ENCODE measurements around the gene ZNF366. TPM values are rescaled to one million over a fixed set of nuclear protein-coding genes. Genes with fewer than 3 reads are reported as not detected.

Gene ZNF366
- total RNA-seq, 1 donor, result not detected

DNA sequence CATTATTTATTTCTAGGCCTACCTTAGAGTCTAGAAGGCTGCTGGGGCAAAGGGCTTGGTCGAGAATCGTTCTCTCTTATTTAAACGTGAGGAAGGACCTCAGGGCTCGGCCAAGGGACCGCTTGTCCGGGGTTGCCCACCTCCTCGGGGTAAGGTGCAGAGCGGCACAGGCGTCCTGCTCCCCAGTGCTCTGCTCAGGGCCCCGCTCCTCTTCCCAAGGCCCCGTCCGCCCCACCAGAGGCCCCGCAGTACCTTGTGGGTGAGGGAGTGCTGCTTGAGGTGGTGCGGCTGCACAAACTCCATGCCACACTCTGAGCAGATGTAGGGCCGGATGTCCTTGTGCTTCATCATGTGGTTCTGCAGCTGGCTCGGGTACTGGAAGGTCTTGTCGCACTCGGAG is 47.3 kb downstream of the ZNF366 start:
- TF ChIP-seq CTCF (IDR thresholded peaks at IDR 0.05; ENCODE audit: insufficient read depth, low read length), result no peak
- DNase-seq (ENCODE audit: low read depth), result no peak
- no peak overlapping the region for H3K4me3 ChIP-seq (ENCODE audit: low read depth, low read length)

GRCh38 chr5:72459089-72459661 is 48.0 kb downstream of the ZNF366 start:
- TF ChIP-seq CTCF (IDR thresholded peaks at IDR 0.05; ENCODE audit: insufficient read depth, low read length), result no peak
- no peak overlapping the region for H3K4me3 ChIP-seq (ENCODE audit: low read depth, low read length)
- DNase-seq (ENCODE audit: low read depth), result peak; percentile 49

GRCh38 chr5:72458407-72458806 is 48.8 kb downstream of the ZNF366 start:
- H3K4me3 ChIP-seq (ENCODE audit: low read depth, low read length), result no peak overlapping the region
- TF ChIP-seq CTCF (IDR thresholded peaks at IDR 0.05; ENCODE audit: insufficient read depth, low read length), result no peak
- no peak for DNase-seq (ENCODE audit: low read depth)

DNA sequence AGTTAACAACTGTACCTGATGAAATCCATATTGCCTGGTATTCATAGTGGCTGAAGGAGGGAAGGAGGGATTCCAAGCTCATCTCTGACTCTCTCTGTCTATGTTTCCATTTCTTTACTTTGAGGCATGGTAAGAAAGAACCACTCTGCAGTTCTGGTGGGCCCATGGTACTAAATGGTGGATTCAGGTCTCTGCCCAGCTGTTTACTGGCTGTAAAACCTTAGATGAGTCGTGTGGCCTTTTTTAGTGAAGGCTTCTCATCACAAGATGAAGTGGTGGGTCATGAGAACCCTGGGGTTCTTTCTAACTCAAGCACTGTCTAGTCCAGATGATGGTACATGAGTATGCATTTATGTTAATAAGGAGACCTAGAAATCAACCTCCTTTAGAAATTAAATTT is 49.7 kb downstream of the ZNF366 start:
- TF ChIP-seq CTCF (IDR thresholded peaks at IDR 0.05; ENCODE audit: insufficient read depth, low read length), result no peak
- DNase-seq (ENCODE audit: low read depth), result no peak
- no peak overlapping the region for H3K4me3 ChIP-seq (ENCODE audit: low read depth, low read length)

DNA sequence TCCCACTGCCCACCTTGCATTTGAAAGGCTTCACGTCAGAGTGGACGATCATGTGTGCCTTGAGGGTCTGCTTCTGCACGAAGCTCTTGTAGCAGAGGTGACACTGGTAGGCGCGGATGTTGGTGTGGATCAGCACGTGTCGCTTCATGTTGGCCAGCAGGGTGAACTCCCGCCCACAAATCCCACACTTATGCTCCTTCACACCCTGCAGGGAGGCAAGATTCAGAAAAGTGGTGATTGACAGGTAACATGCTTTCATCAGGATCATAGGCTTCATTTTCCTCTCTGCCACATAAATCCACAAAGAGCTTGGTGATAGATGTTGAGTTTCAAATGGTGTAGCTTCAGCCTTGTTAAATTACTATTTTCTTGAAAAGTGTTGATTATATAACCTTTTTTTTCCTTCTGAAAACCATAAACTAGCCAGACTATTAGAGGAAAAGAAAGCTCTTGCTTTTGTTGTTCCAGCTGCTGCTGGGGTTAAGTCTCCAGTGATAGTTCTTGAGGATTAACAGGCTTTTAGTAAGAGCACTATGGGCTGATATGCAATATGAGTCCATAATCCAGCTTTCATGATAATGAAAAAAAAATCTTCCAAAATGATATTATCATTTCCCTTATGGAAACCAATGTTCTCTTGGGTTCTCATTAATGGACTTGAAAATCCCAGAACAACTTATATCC is 50.7 kb downstream of the ZNF366 start:
- DNase-seq (ENCODE audit: low read depth), result no peak
- no peak overlapping the region for H3K4me3 ChIP-seq (ENCODE audit: low read depth, low read length)
- no peak for TF ChIP-seq CTCF (IDR thresholded peaks at IDR 0.05; ENCODE audit: insufficient read depth, low read length)

- no peak overlapping the region for H3K4me3 ChIP-seq (ENCODE audit: low read depth, low read length)
- no peak for DNase-seq (ENCODE audit: low read depth)
- no peak for TF ChIP-seq CTCF (IDR thresholded peaks at IDR 0.05; ENCODE audit: insufficient read depth, low read length)
Measured at GRCh38 chr5:72455476-72455875, 51.7 kb downstream of the ZNF366 start.

DNA sequence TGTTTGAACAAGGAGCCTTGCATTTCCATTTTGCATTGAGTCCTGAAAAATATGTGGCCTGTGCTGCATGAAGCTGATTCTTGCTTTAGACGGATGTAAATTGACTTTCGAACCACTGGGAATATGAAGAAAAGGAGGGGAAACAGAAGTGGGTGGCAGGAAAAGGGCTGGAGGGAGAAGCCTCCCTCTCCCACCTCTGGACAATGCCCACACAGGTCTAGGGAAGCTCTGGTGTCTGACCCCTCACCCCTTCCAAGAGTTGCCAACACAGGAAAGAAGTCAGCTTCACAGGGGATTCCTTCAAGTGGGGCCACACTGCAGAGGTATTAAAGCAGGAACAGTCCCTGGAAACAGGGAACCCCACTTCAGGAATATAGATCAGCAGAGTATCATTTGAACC is 52.2 kb downstream of the ZNF366 start:
- no peak for DNase-seq (ENCODE audit: low read depth)
- no peak overlapping the region for H3K4me3 ChIP-seq (ENCODE audit: low read depth, low read length)
- TF ChIP-seq CTCF (IDR thresholded peaks at IDR 0.05; ENCODE audit: insufficient read depth, low read length), result no peak

Measured in fibroblast of the aortic adventitia (primary cell).